ACC112 (cell line): ENCODE results near the gene CCDC54.

ENCODE experiments used
- H2AFZ ChIP-seq: fragments of 200-600 bp; sonication (generic); one replicate; pipeline ENCODE4 v1.6.0; 2017; ENCODE audit warnings: antibody characterized with exemption, low read length; ENCODE audit not compliant: unreplicated experiment
- H3K27ac ChIP-seq: fragments of 200-600 bp; sonication (generic); 2 replicates; pipeline ENCODE4 v1.5.1; 2014; ENCODE audit warnings: low read depth, mild to moderate bottlenecking, antibody characterized with exemption, low read length, moderate library complexity
- H3K27me3 ChIP-seq: fragments of 200-600 bp; sonication (generic); 2 replicates; pipeline ENCODE4 v1.6.1; 2014; ENCODE audit warnings: mild to moderate bottlenecking, antibody characterized with exemption, low read length, moderate library complexity, mixed read lengths; ENCODE audit not compliant: insufficient read depth
- H3K36me3 ChIP-seq: fragments of 200-600 bp; sonication (generic); 2 replicates; pipeline ENCODE4 v1.6.1; 2016; ENCODE audit warnings: mild to moderate bottlenecking, antibody characterized with exemption, low read length, moderate library complexity, mixed read lengths; ENCODE audit not compliant: insufficient read depth
- H3K4me1 ChIP-seq: fragments of 200-600 bp; sonication (generic); one replicate; pipeline ENCODE4 v1.6.1; 2016; ENCODE audit warnings: low read length, mixed read lengths; ENCODE audit not compliant: insufficient read depth, unreplicated experiment, control insufficient read depth
- H3K4me3 ChIP-seq: fragments of 200-600 bp; sonication (generic); 2 replicates; pipeline ENCODE4 v1.5.1; 2014; ENCODE audit warnings: mild to moderate bottlenecking, low read depth, low read length
- H3K79me2 ChIP-seq: fragments of 200-600 bp; sonication (generic); one replicate; pipeline ENCODE4 v1.6.0; 2016; ENCODE audit warnings: low read length; ENCODE audit not compliant: control insufficient read depth, unreplicated experiment, insufficient read depth

Gene CCDC54

GRCh38 chr3:107366766-107367165 lies 10.5 kb upstream of the CCDC54 start:
- Histone ChIP-seq H3K4me1 (peaks cover 14% of the 10 kb centered on the region), H3K79me2 (no peaks in the 10 kb centered on the region), H3K27ac (peak overlapping the region; percentile 58), H2AFZ (peak overlapping the region; percentile 8), H3K36me3 (no peaks in the 10 kb centered on the region), H3K4me3 (no peak overlapping the region), H3K27me3 (no peaks in the 10 kb centered on the region)

- peak overlapping the region; percentile 58 for H3K27ac ChIP-seq
- H2AFZ ChIP-seq, result peak overlapping the region; percentile 8
- H3K79me2 ChIP-seq, result no peaks in the 10 kb centered on the region
- peaks cover 14% of the 10 kb centered on the region for H3K4me1 ChIP-seq
- no peak overlapping the region for H3K4me3 ChIP-seq
- H3K27me3 ChIP-seq, result no peaks in the 10 kb centered on the region
- H3K36me3 ChIP-seq, result no peaks in the 10 kb centered on the region
These were observed 9.9 kb upstream of the CCDC54 start for GRCh38 chr3:107367353-107367752.

GRCh38 chr3:107368654-107369398 lies 8.4 kb upstream of the CCDC54 start:
- Histone ChIP-seq H3K27ac (no peak overlapping the region), H2AFZ (peak overlapping the region; percentile 47), H3K4me1 (peaks cover 14% of the 10 kb centered on the region), H3K27me3 (no peaks in the 10 kb centered on the region), H3K36me3 (no peaks in the 10 kb centered on the region), H3K4me3 (peak overlapping the region; percentile 0; the same call in 1 of the 2 replicates), H3K79me2 (no peaks in the 10 kb centered on the region)

GRCh38 chr3:107369791-107370190 lies 7.4 kb upstream of the CCDC54 start:
- H2AFZ ChIP-seq, result peak overlapping the region; percentile 61
- H3K4me3 ChIP-seq, result no peak overlapping the region
- H3K4me1 ChIP-seq, result peaks cover 14% of the 10 kb centered on the region
- H3K79me2 ChIP-seq, result no peaks in the 10 kb centered on the region
- H3K27me3 ChIP-seq, result no peaks in the 10 kb centered on the region
- no peaks in the 10 kb centered on the region for H3K36me3 ChIP-seq
- H3K27ac ChIP-seq, result no peak overlapping the region

GRCh38 chr3:107370907-107371306 lies 6.3 kb upstream of the CCDC54 start:
- Histone ChIP-seq H3K27ac (no peak overlapping the region), H3K4me1 (peaks cover 14% of the 10 kb centered on the region), H3K27me3 (no peaks in the 10 kb centered on the region), H2AFZ (peak overlapping the region; percentile 59), H3K36me3 (no peaks in the 10 kb centered on the region), H3K79me2 (no peaks in the 10 kb centered on the region), H3K4me3 (no peak overlapping the region)

- Histone ChIP-seq H3K27me3 (no peaks in the 10 kb centered on the region), H3K79me2 (no peaks in the 10 kb centered on the region), H3K27ac (no peak overlapping the region), H3K4me1 (peaks cover 4% of the 10 kb centered on the region), H2AFZ (no peak overlapping the region), H3K4me3 (no peak overlapping the region), H3K36me3 (no peaks in the 10 kb centered on the region)
These were observed 4.7 kb upstream of the CCDC54 start for GRCh38 chr3:107372506-107372905.

- H3K4me3 ChIP-seq, result no peak overlapping the region
- no peak overlapping the region for H2AFZ ChIP-seq
- H3K79me2 ChIP-seq, result no peaks in the 10 kb centered on the region
- H3K27ac ChIP-seq, result no peak overlapping the region
- H3K27me3 ChIP-seq, result no peaks in the 10 kb centered on the region
- no peaks in the 10 kb centered on the region for H3K36me3 ChIP-seq
- H3K4me1 ChIP-seq, result no peaks in the 10 kb centered on the region
These were observed 3.3 kb upstream of the CCDC54 start for GRCh38 chr3:107373896-107374295.

GRCh38 chr3:107375682-107376081 lies 1.6 kb upstream of the CCDC54 start:
- Histone ChIP-seq H3K4me1 (no peaks in the 10 kb centered on the region), H3K27me3 (no peaks in the 10 kb centered on the region), H3K79me2 (no peaks in the 10 kb centered on the region), H2AFZ (no peak overlapping the region), H3K36me3 (no peaks in the 10 kb centered on the region), H3K4me3 (no peak overlapping the region), H3K27ac (no peak overlapping the region)

- Histone ChIP-seq H3K4me1 (no peaks in the 10 kb centered on the region), H3K27ac (no peak overlapping the region), H3K79me2 (no peaks in the 10 kb centered on the region), H3K27me3 (peaks cover 12% of the 10 kb centered on the region; the same call in 1 of the 2 replicates), H3K4me3 (no peak overlapping the region), H2AFZ (no peak overlapping the region), H3K36me3 (no peaks in the 10 kb centered on the region)
These were observed 5.4 kb downstream of the CCDC54 start for GRCh38 chr3:107382631-107383030.

GRCh38 chr3:107384428-107384827 lies 7.2 kb downstream of the CCDC54 start:
- Histone ChIP-seq H3K4me1 (no peaks in the 10 kb centered on the region), H3K36me3 (no peaks in the 10 kb centered on the region), H3K27ac (no peak overlapping the region), H3K4me3 (no peak overlapping the region), H2AFZ (no peak overlapping the region), H3K27me3 (peaks cover 12% of the 10 kb centered on the region; the same call in 1 of the 2 replicates), H3K79me2 (no peaks in the 10 kb centered on the region)

GRCh38 chr3:107384907-107385306 lies 7.7 kb downstream of the CCDC54 start:
- Histone ChIP-seq H2AFZ (no peak overlapping the region), H3K79me2 (no peaks in the 10 kb centered on the region), H3K4me1 (no peaks in the 10 kb centered on the region), H3K27ac (no peak overlapping the region), H3K27me3 (peaks cover 12% of the 10 kb centered on the region; the same call in 1 of the 2 replicates), H3K4me3 (no peak overlapping the region), H3K36me3 (no peaks in the 10 kb centered on the region)
